ENCODE data around the gene PARP14. TPM values are rescaled to one million over a fixed set of nuclear protein-coding genes. Genes with fewer than 3 reads are reported as not detected.
"Not testable (repeated sequence)": the region's sequence is repeated elsewhere in the genome, so short reads cannot be mapped to it uniquely, and the experiment has no call there.

PARP14 gene
- total RNA-seq, 2 experiments from 2014 or later: 29.0 to 31.6 TPM

DNA sequence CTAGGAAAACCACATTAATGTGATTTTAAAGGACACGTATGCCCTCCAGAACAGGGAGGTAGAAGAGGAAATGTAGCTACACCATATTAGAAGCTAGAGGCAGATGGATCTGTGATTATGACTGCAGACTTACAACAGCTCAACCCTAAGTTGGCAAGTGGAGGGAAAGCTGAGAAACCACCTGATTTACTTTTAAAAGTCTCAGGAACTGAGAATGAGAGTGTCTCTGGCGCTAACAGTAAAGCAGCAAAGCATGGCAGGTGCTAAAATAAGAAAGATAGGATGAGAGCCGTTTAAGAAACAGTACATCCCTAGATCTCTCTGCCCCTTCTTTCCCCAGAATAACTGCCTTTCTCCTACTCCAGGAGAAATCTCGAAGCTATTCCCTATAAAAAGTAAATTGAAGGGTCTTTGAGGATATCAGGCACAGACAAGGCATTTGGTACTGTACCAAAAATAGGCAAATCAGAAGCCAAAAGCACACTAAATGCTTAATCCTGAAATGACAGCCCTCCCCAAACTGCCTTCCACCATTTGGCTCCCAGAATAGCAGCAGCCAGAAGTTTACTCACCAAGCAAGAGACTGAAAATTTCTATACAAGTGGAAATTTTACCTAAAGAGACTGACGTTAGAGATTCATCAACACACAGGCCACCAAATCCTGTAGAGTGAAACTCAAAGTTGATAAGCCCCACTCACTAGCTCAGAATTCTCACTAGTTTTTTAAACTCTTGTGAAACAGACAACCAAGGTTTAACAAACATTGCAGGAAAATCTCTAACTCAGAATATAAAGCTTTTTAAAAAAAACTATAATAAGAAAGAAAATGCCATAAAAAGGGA lies 34.3 kb upstream of the PARP14 start:
- Histone ChIP-seq H3K27ac (ENCODE audit: low read depth in 1 of 2, low read length in 2 of 2) (no peak overlapping the region), H3K9me3 (ENCODE audit: control insufficient read depth in 1 of 2, insufficient read depth in 1 of 2, low read length in 2 of 2) (no peaks in the 10 kb centered on the region), H3K36me3 (ENCODE audit: insufficient read depth, low read length) (no peaks in the 10 kb centered on the region), H3K4me1 (ENCODE audit: insufficient read depth, low read length) (peaks cover 14% of the 10 kb centered on the region), H3K4me3 (ENCODE audit: low read length) (no peak overlapping the region), H3K27me3 (ENCODE audit: control insufficient read depth in 1 of 2, insufficient read depth in 2 of 2, low read length in 2 of 2) (no peaks in the 10 kb centered on the region)
- POLR2A ChIA-PET: no interaction called here
- Mint-ChIP-seq H3K4me3 (no peak overlapping the region), H3K4me1 (ENCODE audit: low read depth) (no peaks in the 10 kb centered on the region), H3K9me3 (no peaks in the 10 kb centered on the region), H3K27me3 (no peaks in the 10 kb centered on the region), H3K36me3 (ENCODE audit: low read depth) (no peaks in the 10 kb centered on the region), H3K27ac (no peak overlapping the region)
- CTCF ChIA-PET: no interaction called here
- intact Hi-C loops (cut with DNase I, micrococcal nuclease): no loop called here
- TF ChIP-seq, protein P1, sequence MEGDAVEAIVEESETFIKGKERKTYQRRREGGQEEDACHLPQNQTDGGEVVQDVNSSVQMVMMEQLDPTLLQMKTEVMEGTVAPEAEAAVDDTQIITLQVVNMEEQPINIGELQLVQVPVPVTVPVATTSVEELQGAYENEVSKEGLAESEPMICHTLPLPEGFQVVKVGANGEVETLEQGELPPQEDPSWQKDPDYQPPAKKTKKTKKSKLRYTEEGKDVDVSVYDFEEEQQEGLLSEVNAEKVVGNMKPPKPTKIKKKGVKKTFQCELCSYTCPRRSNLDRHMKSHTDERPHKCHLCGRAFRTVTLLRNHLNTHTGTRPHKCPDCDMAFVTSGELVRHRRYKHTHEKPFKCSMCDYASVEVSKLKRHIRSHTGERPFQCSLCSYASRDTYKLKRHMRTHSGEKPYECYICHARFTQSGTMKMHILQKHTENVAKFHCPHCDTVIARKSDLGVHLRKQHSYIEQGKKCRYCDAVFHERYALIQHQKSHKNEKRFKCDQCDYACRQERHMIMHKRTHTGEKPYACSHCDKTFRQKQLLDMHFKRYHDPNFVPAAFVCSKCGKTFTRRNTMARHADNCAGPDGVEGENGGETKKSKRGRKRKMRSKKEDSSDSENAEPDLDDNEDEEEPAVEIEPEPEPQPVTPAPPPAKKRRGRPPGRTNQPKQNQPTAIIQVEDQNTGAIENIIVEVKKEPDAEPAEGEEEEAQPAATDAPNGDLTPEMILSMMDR (IDR thresholded peaks at IDR 0.05): no peak
- peak in 2 of 14 experiments; percentile 53 to 65 for DNase-seq
- no peak for ATAC-seq (ENCODE audit: poor library complexity)

DNA sequence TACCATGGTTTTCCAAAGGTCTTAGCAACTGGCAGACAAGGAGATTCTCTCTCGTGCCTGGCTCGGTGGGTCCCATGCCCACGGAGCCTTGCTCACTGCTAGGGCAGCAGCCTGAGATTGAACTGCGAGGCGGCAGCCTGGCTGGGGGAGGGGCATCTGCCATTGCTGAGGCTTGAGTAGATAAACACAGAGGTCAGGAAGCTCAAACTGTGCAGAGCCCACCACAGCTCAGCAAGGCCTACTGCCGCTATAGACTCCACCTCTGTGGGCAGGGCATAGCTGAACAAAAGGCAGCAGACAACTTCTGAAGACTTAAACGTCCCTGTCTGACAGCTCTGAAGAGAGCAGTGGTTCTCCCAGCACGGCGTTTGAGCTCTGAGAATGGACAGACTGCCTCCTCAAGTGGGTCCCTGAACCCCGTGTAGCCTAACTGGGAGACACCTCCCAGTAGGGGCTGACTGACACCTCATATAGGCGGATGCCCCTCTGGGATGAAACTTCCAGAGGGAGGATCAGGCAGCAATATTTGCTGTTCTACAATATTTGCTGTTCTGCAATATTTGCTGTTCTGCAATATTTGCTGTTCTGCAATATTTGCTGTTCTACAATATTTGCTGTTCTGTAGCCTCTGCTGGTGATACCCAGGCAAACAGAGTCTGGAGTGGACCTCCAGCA lies 29.3 kb upstream of the PARP14 start:
- not testable (repeated sequence) for DNase-seq

DNA sequence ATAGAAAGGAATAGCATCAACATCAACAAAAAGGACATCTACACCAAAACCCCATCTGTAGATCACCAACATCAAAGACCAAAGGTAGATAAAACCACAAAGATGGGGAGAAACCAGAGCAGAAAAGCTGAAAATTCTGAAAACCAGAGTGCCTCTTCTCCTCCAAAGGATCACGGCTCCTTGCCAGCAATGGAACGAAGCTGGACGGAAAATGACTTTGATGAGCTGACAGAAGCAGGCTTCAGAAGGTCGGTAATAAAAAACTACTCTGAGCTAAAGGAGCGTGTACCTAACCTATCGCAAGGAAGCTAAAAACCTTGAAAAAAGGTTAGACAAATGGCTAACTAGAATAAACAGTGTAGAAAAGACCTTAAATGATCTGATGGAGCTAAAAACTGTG lies 28.7 kb upstream of the PARP14 start:
- CTCF ChIA-PET, POLR2A ChIA-PET, H3K27ac Mint-ChIP-seq: not testable (repeated sequence)

More for the DNA sequence above, 29.3 kb upstream of the PARP14 start:
- H3K9me3 Mint-ChIP-seq; H3K36me3 Mint-ChIP-seq (ENCODE audit: low read depth); H3K27ac ChIP-seq (ENCODE audit: low read depth in 1 of 2, low read length in 2 of 2); H3K4me1 ChIP-seq (ENCODE audit: insufficient read depth, low read length); CTCF ChIA-PET; H3K4me1 Mint-ChIP-seq (ENCODE audit: low read depth); ATAC-seq (ENCODE audit: poor library complexity); H3K27ac Mint-ChIP-seq; intact Hi-C loops (cut with DNase I, micrococcal nuclease); H3K27me3 ChIP-seq (ENCODE audit: control insufficient read depth in 1 of 2, insufficient read depth in 2 of 2, low read length in 2 of 2); H3K4me3 Mint-ChIP-seq; H3K9me3 ChIP-seq (ENCODE audit: control insufficient read depth in 1 of 2, insufficient read depth in 1 of 2, low read length in 2 of 2); H3K36me3 ChIP-seq (ENCODE audit: insufficient read depth, low read length); POLR2A ChIA-PET; H3K4me3 ChIP-seq (ENCODE audit: low read length): not testable (repeated sequence)
- H3K27me3 Mint-ChIP-seq: peaks cover 14% of the 10 kb centered on the region

DNA sequence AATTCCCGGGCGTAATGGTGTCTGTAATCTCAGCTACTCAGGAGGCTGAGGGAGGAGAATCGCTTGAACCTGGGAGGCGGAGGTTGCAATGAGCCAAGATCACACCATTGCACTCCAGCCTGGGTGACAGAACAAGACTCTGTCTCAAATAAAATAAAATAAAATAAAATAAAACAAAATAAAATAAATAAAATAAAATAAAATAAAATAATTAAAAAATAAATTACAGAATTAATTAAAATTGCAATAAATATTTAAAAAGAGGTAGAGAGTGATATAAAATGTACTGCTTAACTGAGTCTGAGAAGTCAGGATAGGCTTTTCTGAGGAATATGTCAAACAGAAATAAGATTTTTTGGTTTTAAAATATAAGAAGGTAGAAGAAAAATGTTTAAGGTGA lies 22.3 kb upstream of the PARP14 start:
- POLR2A ChIA-PET; H3K27me3 ChIP-seq (ENCODE audit: control insufficient read depth in 1 of 2, insufficient read depth in 2 of 2, low read length in 2 of 2); H3K4me3 Mint-ChIP-seq; H3K4me1 Mint-ChIP-seq (ENCODE audit: low read depth); H3K4me3 ChIP-seq (ENCODE audit: low read length); H3K9me3 Mint-ChIP-seq; CTCF ChIA-PET; H3K27ac Mint-ChIP-seq; H3K36me3 ChIP-seq (ENCODE audit: insufficient read depth, low read length); H3K27me3 Mint-ChIP-seq; H3K9me3 ChIP-seq (ENCODE audit: control insufficient read depth in 1 of 2, insufficient read depth in 1 of 2, low read length in 2 of 2); H3K27ac ChIP-seq (ENCODE audit: low read depth in 1 of 2, low read length in 2 of 2); DNase-seq; H3K36me3 Mint-ChIP-seq (ENCODE audit: low read depth); ATAC-seq (ENCODE audit: poor library complexity); intact Hi-C loops (cut with DNase I, micrococcal nuclease); H3K4me1 ChIP-seq (ENCODE audit: insufficient read depth, low read length): not testable (repeated sequence)

More for the DNA sequence above, 28.7 kb upstream of the PARP14 start:
- H3K27ac ChIP-seq (ENCODE audit: low read depth in 1 of 2, low read length in 2 of 2); H3K9me3 Mint-ChIP-seq; ATAC-seq (ENCODE audit: poor library complexity); H3K4me3 Mint-ChIP-seq; H3K4me3 ChIP-seq (ENCODE audit: low read length); DNase-seq; H3K36me3 Mint-ChIP-seq (ENCODE audit: low read depth); H3K36me3 ChIP-seq (ENCODE audit: insufficient read depth, low read length); intact Hi-C loops (cut with DNase I, micrococcal nuclease); H3K4me1 ChIP-seq (ENCODE audit: insufficient read depth, low read length); H3K4me1 Mint-ChIP-seq (ENCODE audit: low read depth); H3K9me3 ChIP-seq (ENCODE audit: control insufficient read depth in 1 of 2, insufficient read depth in 1 of 2, low read length in 2 of 2); H3K27me3 ChIP-seq (ENCODE audit: control insufficient read depth in 1 of 2, insufficient read depth in 2 of 2, low read length in 2 of 2): not testable (repeated sequence)
- H3K27me3 Mint-ChIP-seq: peaks cover 14% of the 10 kb centered on the region
